Esophagus muscularis mucosa (tissue), 4 donors: ENCODE measurements around the gene ELAVL3.

Source experiments
- EP300 ChIP-seq: sonication (generic); formaldehyde crosslinking; IDR thresholded peaks from one replicate; pipeline ENCODE4 v1.6.1; 2017; ENCODE audit warnings: antibody characterized with exemption
- POLR2A ChIP-seq: fragments of 450-650 bp; IDR thresholded peaks from one replicate; pipeline ENCODE4 v1.6.1; 2017; ENCODE audit warnings: antibody characterized with exemption, moderate library complexity, mild to moderate bottlenecking, low read depth
- TF ChIP-seq, protein P1 (sequence below), 3 experiments: fragments of 200-600 bp in 2 of 3; fragments of 450-650 bp in 1 of 3; sonication (generic) in 2 of 3; IDR thresholded peaks; one replicate each; pipeline ENCODE4 v1.5.1; 2017 to 2019; ENCODE audit warnings: antibody characterized with exemption in 3 of 3, mild to moderate bottlenecking in 2 of 3, moderate library complexity in 1 of 3

DNA sequence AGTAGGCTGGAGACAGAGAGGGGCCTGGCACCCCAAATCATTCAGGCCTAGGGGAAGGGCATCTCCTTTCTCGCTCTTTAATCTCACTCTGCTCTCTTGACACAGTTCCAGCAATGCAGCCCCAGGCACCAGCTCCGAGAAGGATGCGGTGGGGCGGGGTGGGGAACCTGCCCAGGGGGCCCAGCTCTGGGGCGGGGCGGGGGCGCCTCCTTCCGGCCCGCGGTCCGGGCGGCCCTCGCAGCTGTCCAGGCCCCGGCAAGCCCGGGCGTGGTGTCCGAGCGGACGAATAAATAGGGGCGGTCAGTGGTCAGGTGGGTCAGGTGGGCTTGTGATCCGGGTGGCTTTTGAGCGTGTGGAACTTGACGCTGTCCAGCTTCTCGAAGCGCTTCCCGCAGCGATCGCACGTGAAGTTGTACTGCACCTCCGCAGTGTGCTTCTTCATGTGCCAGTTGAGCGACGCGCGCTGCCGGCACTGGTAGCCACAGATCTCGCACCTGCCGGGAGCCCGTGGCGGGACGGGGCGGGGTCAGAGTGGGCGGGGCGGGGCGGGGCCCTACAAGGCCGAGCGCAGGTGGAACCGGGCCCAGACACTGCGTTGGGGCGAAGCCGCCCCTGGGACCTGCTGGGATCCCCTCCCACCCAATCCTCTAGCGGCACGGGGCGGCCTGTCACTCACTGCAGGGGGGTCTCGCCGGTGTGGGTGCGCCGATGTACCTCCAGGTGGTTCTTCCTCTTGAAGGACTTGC is 2.7 kb upstream of the ELAVL3 start:
- TF ChIP-seq POLR2A = no peak
- TF ChIP-seq, protein P1, sequence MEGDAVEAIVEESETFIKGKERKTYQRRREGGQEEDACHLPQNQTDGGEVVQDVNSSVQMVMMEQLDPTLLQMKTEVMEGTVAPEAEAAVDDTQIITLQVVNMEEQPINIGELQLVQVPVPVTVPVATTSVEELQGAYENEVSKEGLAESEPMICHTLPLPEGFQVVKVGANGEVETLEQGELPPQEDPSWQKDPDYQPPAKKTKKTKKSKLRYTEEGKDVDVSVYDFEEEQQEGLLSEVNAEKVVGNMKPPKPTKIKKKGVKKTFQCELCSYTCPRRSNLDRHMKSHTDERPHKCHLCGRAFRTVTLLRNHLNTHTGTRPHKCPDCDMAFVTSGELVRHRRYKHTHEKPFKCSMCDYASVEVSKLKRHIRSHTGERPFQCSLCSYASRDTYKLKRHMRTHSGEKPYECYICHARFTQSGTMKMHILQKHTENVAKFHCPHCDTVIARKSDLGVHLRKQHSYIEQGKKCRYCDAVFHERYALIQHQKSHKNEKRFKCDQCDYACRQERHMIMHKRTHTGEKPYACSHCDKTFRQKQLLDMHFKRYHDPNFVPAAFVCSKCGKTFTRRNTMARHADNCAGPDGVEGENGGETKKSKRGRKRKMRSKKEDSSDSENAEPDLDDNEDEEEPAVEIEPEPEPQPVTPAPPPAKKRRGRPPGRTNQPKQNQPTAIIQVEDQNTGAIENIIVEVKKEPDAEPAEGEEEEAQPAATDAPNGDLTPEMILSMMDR (IDR thresholded peaks at IDR 0.05) = no peak
- no peak for TF ChIP-seq EP300
